Heart left ventricle (tissue), 13 donors: Measurements from ENCODE around the gene CEP83.

Experiments
- CTCF ChIP-seq, 12 donors: fragments of 200-600 bp; sonication (generic) in 4 of 12; IDR thresholded peaks; one replicate each; pipeline versions ENCODE4 v1.5.0 to v1.8.0; 2018 to 2022; ENCODE audit warnings: antibody characterized with exemption in 12 of 12, mild to moderate bottlenecking in 5 of 12
- POLR2A ChIP-seq, 2 donors: fragments of 450-650 bp; IDR thresholded peaks; one replicate each; pipeline ENCODE4 v1.6.1; 2017; ENCODE audit warnings: antibody characterized with exemption in 2 of 2, mild to moderate bottlenecking in 2 of 2, moderate library complexity in 2 of 2
- donor health status: ischemic (EF 13 %, LVEDD 7.1; RV severe dilation, severe dysfunction).
- donor health status: DM: no; HTN: yes; CAD: no.
- donor health status: DM: no; HTN: no; CAD: no.
- donor health status: ischemic (EF 25% LVEDD 6.9; RV normal size, moderate dysfunction).
- donor health status: ischemic (EF 25% LVEDD 5.7; RV mildly dilated, moderate dysfunction).
- donor health status: ischemic (EF 35%, LVEDD 5.7; RV mildly dilated, moderate dysfunction).
- donor health status: nonischemic (EF 11% LVEDD 7.7; RV severe dilation, severe dysfunction).
- donor health status: DM: yes; HTN: yes; CAD: no.
- donor health status: PGD.
- donor health status: ischemic (EF 29% LVEDD 5.4; RV normal size, mild dysfunction).
- donor health status: nonischemic (EF 23%, LVEDD 6.1; RV moderate dilation, normal function).

DNA sequence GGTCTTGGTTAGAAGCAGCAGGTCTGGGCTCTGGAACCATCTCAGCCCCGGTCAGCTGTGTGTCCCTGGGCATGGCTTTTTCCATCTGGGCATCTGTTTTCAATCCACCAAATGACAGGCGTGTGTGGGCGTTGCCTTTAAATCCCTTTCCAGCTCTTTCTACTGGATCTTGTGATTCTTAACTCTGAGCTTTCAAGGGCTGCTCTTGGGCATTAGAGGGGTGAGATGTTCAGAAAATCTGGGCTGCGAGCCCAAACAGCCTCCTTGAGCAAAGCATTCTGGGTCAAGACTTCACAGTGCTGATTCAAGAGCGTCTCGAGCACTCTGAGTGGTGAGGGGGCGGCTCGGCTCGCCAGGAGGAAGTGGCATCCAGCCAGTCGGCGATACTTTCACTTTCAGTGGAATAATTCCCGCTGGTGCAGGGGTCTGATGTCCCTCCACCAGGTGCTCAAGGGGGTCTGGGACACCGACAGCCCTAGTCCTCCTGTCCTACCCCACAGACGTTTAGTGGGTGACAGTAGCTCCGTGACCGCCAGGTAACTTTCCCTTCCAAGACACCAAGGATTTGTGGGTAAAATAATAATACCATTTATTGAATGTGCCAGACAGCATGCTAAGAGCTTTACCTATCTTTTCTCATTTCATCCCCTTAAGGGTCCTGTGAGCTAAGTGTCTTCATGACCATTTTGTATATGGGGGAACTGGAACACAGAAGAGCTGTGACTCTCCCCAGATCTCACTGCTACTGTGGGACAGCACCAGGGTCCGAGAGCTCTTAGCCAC lies 197.2 kb downstream of the CEP83 start:
- TF ChIP-seq POLR2A (IDR thresholded peaks at IDR 0.05) (no peak), CTCF (IDR thresholded peaks at IDR 0.05) (no peak)
